Endothelial cell (in vitro differentiated cells): ENCODE measurements around the gene CALHM1. TPM values are rescaled to one million over a fixed set of nuclear protein-coding genes. Genes with fewer than 3 reads are reported as not detected.

Experiments
- DNase-seq: peaks from one replicate; pipeline ENCODE4 v3.0.0; 2021; ENCODE audit warnings: low spot score
- H3K27ac Mint-ChIP-seq: one replicate; pipeline ENCODE4 v1.8.0; 2021; ENCODE audit warnings: mixed read lengths, inconsistent platforms; ENCODE audit not compliant: unreplicated experiment
- H3K27me3 Mint-ChIP-seq: one replicate; pipeline ENCODE4 v1.8.0; 2021; ENCODE audit warnings: mild to moderate bottlenecking, moderate library complexity, mixed read lengths, inconsistent platforms; ENCODE audit not compliant: unreplicated experiment
- H3K36me3 Mint-ChIP-seq: one replicate; pipeline ENCODE4 v1.8.0; 2021; ENCODE audit warnings: mild to moderate bottlenecking, low read depth, mixed read lengths, inconsistent platforms; ENCODE audit not compliant: unreplicated experiment
- H3K4me1 Mint-ChIP-seq: one replicate; pipeline ENCODE4 v1.8.0; 2021; ENCODE audit warnings: mild to moderate bottlenecking, mixed read lengths, inconsistent platforms; ENCODE audit not compliant: unreplicated experiment
- H3K4me3 Mint-ChIP-seq: one replicate; pipeline ENCODE4 v1.8.0; 2021; ENCODE audit warnings: mild to moderate bottlenecking, mixed read lengths, inconsistent platforms; ENCODE audit not compliant: unreplicated experiment
- H3K9me3 Mint-ChIP-seq: one replicate; pipeline ENCODE4 v1.8.0; 2021; ENCODE audit warnings: mixed read lengths, inconsistent platforms; ENCODE audit not compliant: unreplicated experiment
- CTCF ChIP-seq: fragments of 200-600 bp; sonication (generic); IDR thresholded peaks from one replicate; pipeline ENCODE4 v1.5.0; 2021; ENCODE audit warnings: antibody characterized with exemption; ENCODE audit not compliant: unreplicated experiment
- total RNA-seq: library from RNA; stranded (reverse); fragmentation: NEBNext Ultra II Directional; extraction: Animal tissue kit (Norgen Biotek cat#: 25700); gene quantifications from one replicate; pipeline ENCODE4 v1.2.1, GENCODE V29; 2021; ENCODE audit not compliant: unreplicated experiment

CALHM1 gene
- total RNA-seq, 1 donor from 2014 or later = not detected

GRCh38 chr10:103497161-103497915, 38.6 kb upstream of the CALHM1 start:
- H3K27ac Mint-ChIP-seq = no peak overlapping the region
- no peak for DNase-seq
- no peak for TF ChIP-seq CTCF
- no peaks in the 10 kb centered on the region for H3K36me3 Mint-ChIP-seq
- H3K27me3 Mint-ChIP-seq = peaks cover 16% of the 10 kb centered on the region
- no peak overlapping the region for H3K4me3 Mint-ChIP-seq
- no peaks in the 10 kb centered on the region for H3K9me3 Mint-ChIP-seq
- H3K4me1 Mint-ChIP-seq = peaks cover 13% of the 10 kb centered on the region

GRCh38 chr10:103495321-103495720, 36.6 kb upstream of the CALHM1 start:
- no peak for TF ChIP-seq CTCF

GRCh38 chr10:103493916-103494877, 35.5 kb upstream of the CALHM1 start:
- peak overlapping the region; percentile 86 for H3K4me3 Mint-ChIP-seq
- H3K36me3 Mint-ChIP-seq = no peaks in the 10 kb centered on the region
- no peaks in the 10 kb centered on the region for H3K9me3 Mint-ChIP-seq
- no peak overlapping the region for H3K27ac Mint-ChIP-seq
- no peak for TF ChIP-seq CTCF
- DNase-seq = no peak
- H3K27me3 Mint-ChIP-seq = peaks cover 12% of the 10 kb centered on the region
- H3K4me1 Mint-ChIP-seq = peaks cover 13% of the 10 kb centered on the region

More at GRCh38 chr10:103495321-103495720, 36.6 kb upstream of the CALHM1 start:
- DNase-seq = no peak
- no peak overlapping the region for H3K4me3 Mint-ChIP-seq
- no peaks in the 10 kb centered on the region for H3K36me3 Mint-ChIP-seq
- no peak overlapping the region for H3K27ac Mint-ChIP-seq
- H3K27me3 Mint-ChIP-seq = peaks cover 12% of the 10 kb centered on the region
- H3K9me3 Mint-ChIP-seq = no peaks in the 10 kb centered on the region
- H3K4me1 Mint-ChIP-seq = peaks cover 13% of the 10 kb centered on the region

- Mint-ChIP-seq H3K27me3 (peaks cover 13% of the 10 kb centered on the region), H3K9me3 (no peaks in the 10 kb centered on the region), H3K4me3 (peak within 1 kb of the TSS; percentile 86), H3K4me1 (peaks cover 13% of the 10 kb centered on the region), H3K27ac (no peak within 1 kb of the TSS), H3K36me3 (no peaks in the 10 kb centered on the region)
- DNase-seq = no peak
- no peak for TF ChIP-seq CTCF
Observed at GRCh38 chr10:103493362-103493915, 34.7 kb upstream of the CALHM1 start, which contains the start of gene NEURL1. Gene NEURL1 (plus strand): TSS chr10:103493705. CDS start chr10:103494388, 683 bp downstream.
